OCI-LY1 (cell line): ENCODE data around the gene EHF.

ENCODE experiments used
- H2AFZ ChIP-seq: fragments of 200-600 bp; sonication (generic), shearing (Covaris generic); 2 replicates; pipeline ENCODE4 v1.6.0; 2014; ENCODE audit warnings: antibody characterized with exemption, mild to moderate bottlenecking, low read length
- H3F3A ChIP-seq: fragments of 200-600 bp; sonication (generic), shearing (Covaris generic); 2 replicates; pipeline ENCODE4 v1.6.0; 2014; ENCODE audit warnings: mild to moderate bottlenecking, antibody characterized with exemption, low read length, moderate library complexity; ENCODE audit not compliant: insufficient read depth
- H3K27ac ChIP-seq: fragments of 200-600 bp; sonication (generic); 2 replicates; pipeline ENCODE4 v1.5.1; 2014; ENCODE audit warnings: low read length, mixed run types, mild to moderate bottlenecking, low read depth; ENCODE audit not compliant: poor library complexity, severe bottlenecking
- H3K27me3 ChIP-seq: fragments of 200-600 bp; sonication (generic); 2 replicates; pipeline ENCODE4 v1.6.0; 2014; ENCODE audit warnings: antibody characterized with exemption, mild to moderate bottlenecking, low read length, moderate library complexity; ENCODE audit not compliant: insufficient read depth
- H3K36me3 ChIP-seq: fragments of 200-600 bp; sonication (generic); 2 replicates; pipeline ENCODE4 v1.6.1; 2014; ENCODE audit warnings: mild to moderate bottlenecking, antibody characterized with exemption, low read length, moderate library complexity, mixed read lengths; ENCODE audit not compliant: insufficient read depth
- H3K4me1 ChIP-seq: fragments of 200-600 bp; sonication (generic); 2 replicates; pipeline ENCODE4 v1.5.1; 2014; ENCODE audit warnings: mild to moderate bottlenecking, low read length, moderate library complexity; ENCODE audit not compliant: insufficient read depth, severe bottlenecking
- H3K4me2 ChIP-seq: fragments of 200-600 bp; sonication (generic), shearing (Covaris generic); 2 replicates; pipeline ENCODE4 v1.6.1; 2014; ENCODE audit warnings: low read length
- H3K4me3 ChIP-seq: fragments of 200-600 bp; sonication (generic); 2 replicates; pipeline ENCODE4 v1.5.1; 2014; ENCODE audit warnings: low read length, low read depth, mild to moderate bottlenecking, mixed read lengths; ENCODE audit not compliant: poor library complexity, severe bottlenecking
- H3K79me2 ChIP-seq: fragments of 200-600 bp; shearing (Covaris generic); 2 replicates; pipeline ENCODE4 v1.6.1; 2016; ENCODE audit warnings: mixed run types, low read length, mixed read lengths; ENCODE audit not compliant: insufficient read depth
- H3K9ac ChIP-seq: fragments of 200-600 bp; sonication (generic), shearing (Covaris generic); 2 replicates; pipeline ENCODE4 v1.6.1; 2014; ENCODE audit warnings: mild to moderate bottlenecking, low read length, mixed read lengths
- H3K9me2 ChIP-seq: fragments of 200-600 bp; sonication (generic), shearing (Covaris generic); 2 replicates; pipeline ENCODE4 v1.6.1; 2014; ENCODE audit warnings: low read depth, mild to moderate bottlenecking, low read length, mixed read lengths
- H3K9me3 ChIP-seq: fragments of 200-600 bp; shearing (Covaris generic); 2 replicates; pipeline ENCODE4 v1.6.1; 2014; ENCODE audit warnings: low read length, mixed read lengths
- H4K20me1 ChIP-seq: fragments of 200-600 bp; sonication (generic), shearing (Covaris generic); 2 replicates; pipeline ENCODE4 v1.6.0; 2016; ENCODE audit warnings: mild to moderate bottlenecking, low read length; ENCODE audit not compliant: insufficient read depth
- CTCF ChIP-seq: fragments of 200-600 bp; sonication (generic), shearing (Covaris generic); IDR thresholded peaks from 2 replicates; pipeline ENCODE4 v1.5.1; 2017; ENCODE audit warnings: mild to moderate bottlenecking, antibody characterized with exemption, low read length, moderate library complexity, mixed read lengths
- EZH2 ChIP-seq: fragments of 200-600 bp; sonication (generic), shearing (Covaris generic); IDR thresholded peaks from 2 replicates; pipeline ENCODE4 v1.8.0; 2017; ENCODE audit warnings: borderline replicate concordance, mixed run types, mild to moderate bottlenecking, antibody characterized with exemption, low read length, moderate library complexity, mixed read lengths

Gene EHF

DNA sequence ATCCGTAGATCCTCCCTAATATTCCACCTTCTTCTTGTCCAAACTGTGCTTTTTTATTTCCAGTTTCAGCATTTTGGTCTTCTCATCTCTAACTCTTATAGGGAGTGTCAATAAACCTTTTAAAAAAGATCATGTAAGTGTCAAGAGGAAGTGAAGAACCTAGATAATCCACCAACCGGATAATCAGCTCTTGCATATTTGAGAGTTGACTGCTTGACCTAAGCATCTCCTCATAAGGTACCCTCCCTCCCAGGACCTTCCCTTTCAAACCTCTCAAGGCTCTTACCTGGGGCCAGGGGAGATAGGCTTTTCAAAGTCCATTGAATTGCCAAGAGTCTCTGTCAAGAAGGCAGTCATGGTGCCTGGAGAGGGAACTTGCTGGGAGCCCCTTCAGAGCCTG is 691 bp upstream of the EHF start:
- no peaks in the 10 kb centered on the region for H3K36me3 ChIP-seq
- H3K79me2 ChIP-seq = no peaks in the 10 kb centered on the region
- no peak overlapping the region for H3K4me3 ChIP-seq
- no peaks in the 10 kb centered on the region for H4K20me1 ChIP-seq
- H3K9me3 ChIP-seq = no peaks in the 10 kb centered on the region
- no peak overlapping the region for H3K9ac ChIP-seq
- no peak overlapping the region for H2AFZ ChIP-seq
- no peaks in the 10 kb centered on the region for H3K9me2 ChIP-seq
- no peak overlapping the region for H3K27ac ChIP-seq
- H3K4me1 ChIP-seq = no peaks in the 10 kb centered on the region
- no peak overlapping the region for H3K4me2 ChIP-seq
- no peaks in the 10 kb centered on the region for H3K27me3 ChIP-seq
- TF ChIP-seq EZH2 (no peak), CTCF (no peak)
- no peaks in the 10 kb centered on the region for H3F3A ChIP-seq

DNA sequence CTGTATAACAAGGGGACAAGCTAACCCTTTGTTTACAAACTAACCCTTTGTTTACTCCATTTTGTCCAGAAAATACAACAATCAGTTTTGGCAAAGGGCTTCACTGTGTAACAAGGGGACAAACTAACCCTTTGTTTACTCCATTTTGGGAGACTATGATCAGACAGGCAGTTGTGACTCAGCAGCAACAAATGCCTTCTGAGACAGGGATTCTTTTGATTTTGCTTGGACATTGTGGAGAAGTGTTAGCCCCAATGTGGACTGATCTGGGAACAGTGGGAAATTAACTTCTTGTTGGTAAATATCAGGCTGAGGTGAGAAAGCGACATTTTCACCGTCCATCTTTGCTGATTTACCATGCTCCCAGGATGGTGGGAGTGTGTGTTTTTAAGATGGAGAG is 983 bp downstream of the EHF start:
- Histone ChIP-seq H3K9me2 (no peaks in the 10 kb centered on the region), H3K36me3 (no peaks in the 10 kb centered on the region), H4K20me1 (no peaks in the 10 kb centered on the region), H2AFZ (no peak overlapping the region), H3K9me3 (no peaks in the 10 kb centered on the region), H3K4me2 (no peak overlapping the region), H3K9ac (no peak overlapping the region), H3K27me3 (no peaks in the 10 kb centered on the region), H3K79me2 (no peaks in the 10 kb centered on the region), H3K27ac (no peak overlapping the region), H3K4me3 (no peak overlapping the region), H3F3A (no peaks in the 10 kb centered on the region), H3K4me1 (no peaks in the 10 kb centered on the region)
- TF ChIP-seq CTCF (no peak), EZH2 (no peak)

- Histone ChIP-seq H3K4me3 (no peak overlapping the region), H3K27ac (no peak overlapping the region), H3K36me3 (no peaks in the 10 kb centered on the region), H3K9me2 (no peaks in the 10 kb centered on the region), H3K27me3 (no peaks in the 10 kb centered on the region), H3K4me1 (no peaks in the 10 kb centered on the region), H3F3A (no peaks in the 10 kb centered on the region), H2AFZ (no peak overlapping the region), H3K4me2 (no peak overlapping the region), H4K20me1 (no peaks in the 10 kb centered on the region), H3K9ac (no peak overlapping the region), H3K9me3 (no peaks in the 10 kb centered on the region), H3K79me2 (no peaks in the 10 kb centered on the region)
- TF ChIP-seq EZH2 = no peak
- TF ChIP-seq CTCF = no peak
These were observed 2.6 kb downstream of the EHF start for GRCh38 chr11:34623463-34623862.
